HEK293 (cell line): Measurements from ENCODE around the gene TMEM39B.

ENCODE experiments used
- ATF2 ChIP-seq: fragments of 450-650 bp; formaldehyde crosslinking; IDR thresholded peaks from 2 replicates; pipeline ENCODE4 v1.5.1; 2016; ENCODE audit warnings: missing biosample characterization, missing genetic modification characterization, low read depth
- MYNN ChIP-seq: fragments of 450-650 bp; formaldehyde crosslinking; IDR thresholded peaks from 2 replicates; pipeline ENCODE4 v1.5.1; 2016; ENCODE audit warnings: missing biosample characterization, missing genetic modification characterization, borderline replicate concordance
- ZNF114 ChIP-seq: fragments of 450-650 bp; formaldehyde crosslinking; IDR thresholded peaks from 2 replicates; pipeline ENCODE4 v1.5.0; 2017; ENCODE audit warnings: missing biosample characterization, missing genetic modification characterization
- ZNF558 ChIP-seq: fragments of 450-650 bp; formaldehyde crosslinking; IDR thresholded peaks from 2 replicates; pipeline ENCODE4 v1.5.1; 2016; ENCODE audit warnings: missing biosample characterization, missing genetic modification characterization
- ZNF677 ChIP-seq: fragments of 450-650 bp; IDR thresholded peaks from 2 replicates; pipeline ENCODE4 v1.5.0; 2018; ENCODE audit warnings: missing biosample characterization, mild to moderate bottlenecking, missing genetic modification characterization, moderate library complexity
- TF ChIP-seq, protein P1 (sequence below): fragments of 450-650 bp; formaldehyde crosslinking; IDR thresholded peaks from 2 replicates; pipeline ENCODE4 v1.5.1; 2016; ENCODE audit warnings: missing biosample characterization, missing genetic modification characterization

- TF ChIP-seq, protein P1, sequence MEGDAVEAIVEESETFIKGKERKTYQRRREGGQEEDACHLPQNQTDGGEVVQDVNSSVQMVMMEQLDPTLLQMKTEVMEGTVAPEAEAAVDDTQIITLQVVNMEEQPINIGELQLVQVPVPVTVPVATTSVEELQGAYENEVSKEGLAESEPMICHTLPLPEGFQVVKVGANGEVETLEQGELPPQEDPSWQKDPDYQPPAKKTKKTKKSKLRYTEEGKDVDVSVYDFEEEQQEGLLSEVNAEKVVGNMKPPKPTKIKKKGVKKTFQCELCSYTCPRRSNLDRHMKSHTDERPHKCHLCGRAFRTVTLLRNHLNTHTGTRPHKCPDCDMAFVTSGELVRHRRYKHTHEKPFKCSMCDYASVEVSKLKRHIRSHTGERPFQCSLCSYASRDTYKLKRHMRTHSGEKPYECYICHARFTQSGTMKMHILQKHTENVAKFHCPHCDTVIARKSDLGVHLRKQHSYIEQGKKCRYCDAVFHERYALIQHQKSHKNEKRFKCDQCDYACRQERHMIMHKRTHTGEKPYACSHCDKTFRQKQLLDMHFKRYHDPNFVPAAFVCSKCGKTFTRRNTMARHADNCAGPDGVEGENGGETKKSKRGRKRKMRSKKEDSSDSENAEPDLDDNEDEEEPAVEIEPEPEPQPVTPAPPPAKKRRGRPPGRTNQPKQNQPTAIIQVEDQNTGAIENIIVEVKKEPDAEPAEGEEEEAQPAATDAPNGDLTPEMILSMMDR (tag by site-specific recombination), result no peak
- TF ChIP-seq MYNN (tag by site-specific recombination) (no peak), ATF2 (tag by site-specific recombination) (no peak), ZNF114 (tag by site-specific recombination) (no peak), ZNF558 (tag by site-specific recombination) (no peak), ZNF677 (tag by site-specific recombination) (no peak)
These were observed 3.7 kb upstream of the TMEM39B start for GRCh38 chr1:32068957-32069588.
